NCI-H446 (cell line): Measurements from ENCODE around the gene PDCD5.
A peak's percentile ranks its signal among the peaks of the same experiment; 100 is the strongest.
"Not testable (repeated sequence)": the region's sequence is repeated elsewhere in the genome, so short reads cannot be mapped to it uniquely, and the experiment has no call there.

Experiments used
- DNase-seq, 2 experiments: peaks; one replicate each; lab custom pipeline; 2025; lab: John Stamatoyannopoulos, UW

The PDCD5 gene

GRCh38 chr19:32580901-32581704, at the start of gene PDCD5:
Gene PDCD5 (plus strand): TSS chr19:32581190. CDS start chr19:32581262, 72 bp downstream.
- DNase-seq, result peak; percentile 85 to 98

GRCh38 chr19:32532233-32532632, 48.8 kb upstream of the PDCD5 start:
- DNase-seq, result no peak

GRCh38 chr19:32537580-32537979, 43.4 kb upstream of the PDCD5 start:
- no peak for DNase-seq

GRCh38 chr19:32539240-32539916, 41.6 kb upstream of the PDCD5 start:
- DNase-seq, result no peak

GRCh38 chr19:32540621-32541020, 40.4 kb upstream of the PDCD5 start:
- DNase-seq, result no peak

GRCh38 chr19:32541376-32541775, 39.6 kb upstream of the PDCD5 start:
- DNase-seq, result not testable (repeated sequence)

- DNase-seq, result no peak
Observed at GRCh38 chr19:32542477-32543108, 38.4 kb upstream of the PDCD5 start.

GRCh38 chr19:32543115-32543900, 37.7 kb upstream of the PDCD5 start:
- DNase-seq, result no peak

- DNase-seq, result no peak
Observed at GRCh38 chr19:32544917-32545316, 36.1 kb upstream of the PDCD5 start.

GRCh38 chr19:32550666-32551065, 30.3 kb upstream of the PDCD5 start:
- peak; percentile 57 to 92 for DNase-seq

GRCh38 chr19:32555786-32556185, 25.2 kb upstream of the PDCD5 start:
- DNase-seq, result no peak

GRCh38 chr19:32558607-32559228, 22.3 kb upstream of the PDCD5 start:
- no peak for DNase-seq

GRCh38 chr19:32563761-32564160, 17.2 kb upstream of the PDCD5 start:
- no peak for DNase-seq

GRCh38 chr19:32566246-32566830, 14.7 kb upstream of the PDCD5 start:
- DNase-seq, result peak in 1 of 2 experiments; percentile 57

- DNase-seq, result no peak
Observed at GRCh38 chr19:32567486-32567885, 13.5 kb upstream of the PDCD5 start.

- peak; percentile 10 to 69 for DNase-seq
Observed at GRCh38 chr19:32570081-32570785, 10.8 kb upstream of the PDCD5 start.

GRCh38 chr19:32571471-32572075, 9.4 kb upstream of the PDCD5 start:
- DNase-seq, result not testable (repeated sequence)

GRCh38 chr19:32572700-32573491, 8.1 kb upstream of the PDCD5 start:
- not testable (repeated sequence) for DNase-seq

GRCh38 chr19:32573492-32573794, 7.5 kb upstream of the PDCD5 start:
- DNase-seq, result no peak
